ENCODE measurements around the gene PALMD.

The PALMD gene

GRCh38 chr1:99619583-99619982, 26.3 kb upstream of the PALMD start:
- TF ChIP-seq CTCF (IDR thresholded peaks at IDR 0.05; ENCODE audit: low read depth, low read length): no peak
- no peak overlapping the region for H3K4me3 ChIP-seq (ENCODE audit: low read depth, low read length)

- H3K4me3 ChIP-seq (ENCODE audit: low read depth, low read length): no peak overlapping the region
- TF ChIP-seq CTCF (IDR thresholded peaks at IDR 0.05; ENCODE audit: low read depth, low read length): no peak
Observed at GRCh38 chr1:99621340-99621901, 24.5 kb upstream of the PALMD start.

DNA sequence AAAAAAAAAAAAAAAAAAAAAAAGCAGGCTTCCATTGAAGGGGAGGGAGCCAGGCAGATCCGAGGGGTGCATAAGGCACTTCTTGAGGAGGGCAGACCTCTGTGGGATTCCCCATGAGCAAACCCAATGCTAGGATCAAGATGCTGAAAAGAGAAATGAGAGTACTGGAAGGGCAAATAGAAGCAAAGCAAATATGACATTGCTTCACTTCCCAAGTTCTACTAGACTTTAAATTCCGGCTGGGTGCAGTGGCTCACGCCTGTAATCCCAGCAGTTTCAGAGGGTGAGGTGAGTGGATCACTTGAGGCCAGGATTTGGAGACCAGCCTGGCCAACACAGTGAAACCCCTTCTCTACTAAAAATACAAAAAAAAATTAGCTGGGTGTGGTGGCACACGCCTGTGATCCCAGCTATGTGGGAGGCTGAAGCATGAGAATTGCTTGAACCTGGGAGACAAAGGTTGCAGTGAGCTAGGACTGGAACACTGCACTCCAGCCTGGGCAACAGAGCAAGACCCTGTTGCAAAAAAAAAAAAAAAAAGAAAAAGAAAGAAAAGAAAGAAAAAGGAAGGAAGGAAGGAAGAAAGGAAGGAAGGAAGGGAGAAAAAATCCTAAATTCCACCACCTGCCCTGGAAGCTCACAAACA, 23.1 kb upstream of the PALMD start:
- no peak overlapping the region for H3K4me3 ChIP-seq (ENCODE audit: low read depth, low read length)
- no peak for TF ChIP-seq CTCF (IDR thresholded peaks at IDR 0.05; ENCODE audit: low read depth, low read length)

DNA sequence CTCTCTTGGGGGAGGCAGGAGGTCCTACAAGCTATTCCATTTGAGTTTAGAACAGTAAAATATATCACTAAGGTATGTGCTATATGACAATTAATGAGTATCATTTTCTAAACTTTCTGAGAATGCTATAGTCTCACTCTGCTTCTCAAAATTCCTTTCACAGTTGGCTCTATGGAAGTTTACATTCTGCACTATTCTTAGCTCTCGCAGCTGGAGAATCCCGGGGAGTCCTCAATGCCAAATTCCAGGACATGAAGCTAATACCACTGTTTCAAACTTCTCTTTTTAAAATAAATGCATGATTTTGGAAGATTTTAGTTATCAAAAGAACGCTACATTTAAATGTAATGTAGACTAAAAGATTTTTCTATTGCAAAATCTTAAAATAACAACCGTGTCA, 22.4 kb upstream of the PALMD start:
- no peak for TF ChIP-seq CTCF (IDR thresholded peaks at IDR 0.05; ENCODE audit: low read depth, low read length)
- no peak overlapping the region for H3K4me3 ChIP-seq (ENCODE audit: low read depth, low read length)

GRCh38 chr1:99627615-99628014, 18.3 kb upstream of the PALMD start:
- H3K4me3 ChIP-seq (ENCODE audit: low read depth, low read length): no peak overlapping the region
- no peak for TF ChIP-seq CTCF (IDR thresholded peaks at IDR 0.05; ENCODE audit: low read depth, low read length)

- TF ChIP-seq CTCF (IDR thresholded peaks at IDR 0.05; ENCODE audit: low read depth, low read length): no peak
Observed at GRCh38 chr1:99629164-99629563, 16.7 kb upstream of the PALMD start.

DNA sequence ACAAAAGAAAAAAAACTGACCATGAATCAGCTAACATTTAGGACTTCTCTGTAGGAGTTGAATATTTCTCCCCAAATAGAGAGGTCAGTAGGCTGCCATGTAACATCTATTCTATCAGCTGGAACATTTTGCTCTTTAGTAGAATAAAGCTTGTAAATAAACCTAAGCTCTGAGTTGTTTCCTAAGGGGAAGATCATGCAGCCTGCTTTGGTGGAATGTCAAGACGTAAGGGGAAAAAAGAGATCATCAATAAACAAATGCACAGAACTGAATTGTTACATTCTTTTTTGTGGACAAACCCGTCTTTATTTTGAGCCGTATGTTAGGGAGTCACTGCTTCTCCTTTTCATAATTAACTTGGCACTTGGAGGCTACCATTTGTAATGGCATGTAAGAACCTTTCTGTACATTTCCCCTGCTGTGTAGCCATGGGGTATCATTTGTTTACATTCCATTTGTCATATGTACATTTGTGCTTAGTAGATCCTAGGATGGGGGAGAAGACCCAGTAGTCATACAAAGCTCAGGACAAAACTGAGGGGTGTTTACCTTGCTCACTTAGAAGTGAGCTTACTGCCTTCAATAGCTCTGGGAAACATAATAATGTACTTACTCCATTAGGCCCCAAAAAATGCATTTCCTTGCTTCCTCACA, 10.8 kb upstream of the PALMD start:
- no peak overlapping the region for H3K4me3 ChIP-seq (ENCODE audit: low read depth, low read length)
- no peak for TF ChIP-seq CTCF (IDR thresholded peaks at IDR 0.05; ENCODE audit: low read depth, low read length)

More at GRCh38 chr1:99629164-99629563, 16.7 kb upstream of the PALMD start:
- no peak overlapping the region for H3K4me3 ChIP-seq (ENCODE audit: low read depth, low read length)
